ENCODE data around the gene CCR5. TPM values are rescaled to one million over a fixed set of nuclear protein-coding genes. Genes with fewer than 3 reads are reported as not detected.

The CCR5 gene
- total and polyA plus RNA-seq, 2 of the 8 experiments (the other 6 are each of a cell fraction or from before 2014, with no cell fraction given) = not detected

DNA sequence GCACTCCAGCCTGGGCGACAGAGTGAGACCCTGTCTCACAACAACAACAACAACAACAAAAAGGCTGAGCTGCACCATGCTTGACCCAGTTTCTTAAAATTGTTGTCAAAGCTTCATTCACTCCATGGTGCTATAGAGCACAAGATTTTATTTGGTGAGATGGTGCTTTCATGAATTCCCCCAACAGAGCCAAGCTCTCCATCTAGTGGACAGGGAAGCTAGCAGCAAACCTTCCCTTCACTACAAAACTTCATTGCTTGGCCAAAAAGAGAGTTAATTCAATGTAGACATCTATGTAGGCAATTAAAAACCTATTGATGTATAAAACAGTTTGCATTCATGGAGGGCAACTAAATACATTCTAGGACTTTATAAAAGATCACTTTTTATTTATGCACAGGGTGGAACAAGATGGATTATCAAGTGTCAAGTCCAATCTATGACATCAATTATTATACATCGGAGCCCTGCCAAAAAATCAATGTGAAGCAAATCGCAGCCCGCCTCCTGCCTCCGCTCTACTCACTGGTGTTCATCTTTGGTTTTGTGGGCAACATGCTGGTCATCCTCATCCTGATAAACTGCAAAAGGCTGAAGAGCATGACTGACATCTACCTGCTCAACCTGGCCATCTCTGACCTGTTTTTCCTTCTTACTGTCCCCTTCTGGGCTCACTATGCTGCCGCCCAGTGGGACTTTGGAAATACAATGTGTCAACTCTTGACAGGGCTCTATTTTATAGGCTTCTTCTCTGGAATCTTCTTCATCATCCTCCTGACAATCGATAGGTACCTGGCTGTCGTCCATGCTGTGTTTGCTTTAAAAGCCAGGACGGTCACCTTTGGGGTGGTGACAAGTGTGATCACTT, 2.0 kb downstream of the CCR5 start:
- 0 out of 2 replicates have a peak overlapping the region, but pooled peaks have one; percentile 26 for H2BK20ac ChIP-seq (ENCODE audit: low read length)
- no peak overlapping the region for H2BK15ac ChIP-seq (ENCODE audit: low read length)
- H3K4me3 ChIP-seq (ENCODE audit: extremely low read depth in 1 of 4, insufficient read depth in 2 of 4, low read depth in 3 of 4, low read length in 4 of 4) = no peak overlapping the region
- no peaks in the 10 kb centered on the region for H3K27me3 ChIP-seq (replicated peaks in 1 of 4; ENCODE audit: control insufficient read depth in 3 of 4, extremely low read depth in 1 of 4, insufficient read depth in 3 of 4, low read length in 3 of 4)
- H4K5ac ChIP-seq (ENCODE audit: insufficient read length, low read depth, low read length) = no peak overlapping the region
- H2BK5ac ChIP-seq (ENCODE audit: low read depth, low read length) = no peak overlapping the region
- H3K9ac ChIP-seq (replicated peaks in 1 of 4; ENCODE audit: extremely low read depth in 1 of 4, low read depth in 3 of 4, low read length in 3 of 4) = no peak overlapping the region
- no peak overlapping the region for H2AK5ac ChIP-seq (ENCODE audit: low read depth, low read length)
- H4K91ac ChIP-seq (replicated peaks; ENCODE audit: insufficient read length, low read length) = no peak overlapping the region
- H3K14ac ChIP-seq (ENCODE audit: insufficient read length) = no peak overlapping the region
- no peaks in the 10 kb centered on the region for H3K79me2 ChIP-seq (ENCODE audit: control insufficient read depth in 1 of 2, insufficient read depth in 2 of 2, low read length in 2 of 2)
- no peaks in the 10 kb centered on the region for H3K9me3 ChIP-seq (ENCODE audit: insufficient read depth in 2 of 2, low read depth in 1 of 2, low read length in 1 of 2)
- POLR2A ChIA-PET (ENCODE audit: partially characterized antibody) = interaction anchor here (0.6 kb wide), 1 partner anchor 1096 kb away, joined by 3 read pairs; no protein-coding TSS in a partner anchor
- H3K79me1 ChIP-seq (ENCODE audit: low read depth, low read length) = no peaks in the 10 kb centered on the region
- H3K4ac ChIP-seq (replicated peaks; ENCODE audit: insufficient read length, low read depth, low read length) = no peak overlapping the region
- peak; percentile 79 to 84 for TF ChIP-seq RAD21 (IDR thresholded peaks at IDR 0.05 in 1 of 2, conservative IDR thresholded peaks at IDR 0.05 in 1 of 2; ENCODE audit: low read depth in 2 of 2, low read length in 2 of 2)
- TF ChIP-seq CTCF (IDR thresholded peaks at IDR 0.05; ENCODE audit: control extremely low read depth in 1 of 3, insufficient read depth in 1 of 3, low read depth in 1 of 3, low read length in 3 of 3) = peak in 2 of 3 experiments; percentile 68 to 74; a peak in 3 of 4 replicates
- no peak for TF ChIP-seq MAFK (IDR thresholded peaks at IDR 0.05; ENCODE audit: low read depth, low read length)
- H4K20me1 ChIP-seq (replicated peaks in 1 of 2; ENCODE audit: control insufficient read depth in 1 of 2, insufficient read depth in 2 of 2, low read length in 2 of 2) = no peaks in the 10 kb centered on the region
- peak; percentile 36 for FAIRE-seq
- no peak overlapping the region for H2AFZ ChIP-seq (ENCODE audit: low read length)
- no peak overlapping the region for H3K4me2 ChIP-seq (ENCODE audit: insufficient read depth in 1 of 2, low read depth in 2 of 2, low read length in 2 of 2)
- no peak overlapping the region for H3K27ac ChIP-seq (ENCODE audit: low read depth, low read length)
- CTCF ChIA-PET (ENCODE audit: partially characterized antibody) = interaction anchor here (0.6 to 12.9 kb wide), 26 partner anchors 9 to 1383 kb away, joined by 3 to 164 read pairs (median 3); partner anchors contain the start of gene CCR1
- no peak overlapping the region for H4K8ac ChIP-seq (ENCODE audit: extremely low read depth, insufficient read depth, low read length)
- H3K23me2 ChIP-seq (ENCODE audit: low read depth, low read length) = no peaks in the 10 kb centered on the region
- H2BK12ac ChIP-seq (ENCODE audit: low read depth, low read length) = no peak overlapping the region
- H3K4me1 ChIP-seq (replicated peaks in 1 of 4; ENCODE audit: control insufficient read depth in 3 of 4, insufficient read depth in 4 of 4, low read length in 3 of 4) = peaks cover 0 to 6% (median 3%) of the 10 kb centered on the region in 4 experiments; a peak in 3 of 7 replicates
- H3K36me3 ChIP-seq (ENCODE audit: control insufficient read depth in 2 of 4, insufficient read depth in 4 of 4, low read length in 3 of 4) = no peaks in the 10 kb centered on the region
- WGBS, 2 experiments (ENCODE audit: extremely low coverage in 1 of 2, insufficient coverage in 1 of 2, insufficient read length in 1 of 2, insufficient replicate concordance in 2 of 2, low coverage in 1 of 2, low lambda C conversion rate in 2 of 2, missing lambda C conversion rate in 1 of 2) = 84% methylated on average over 9 of the region's 9 CpGs; no CpG with 5 or more reads in 1 of the 2 experiments
- no peak overlapping the region for H3K18ac ChIP-seq (ENCODE audit: extremely low read depth, low read length)
- H2BK120ac ChIP-seq (replicated peaks; ENCODE audit: low read depth, low read length) = no peak overlapping the region
- H3K23ac ChIP-seq (ENCODE audit: insufficient read length) = no peak overlapping the region
- no peak for DNase-seq (ENCODE audit: low read depth in 1 of 2, low spot score in 2 of 2)
- no peak overlapping the region for H3K56ac ChIP-seq (replicated peaks; ENCODE audit: insufficient read length, low read depth, low read length)
